UCSD-AML1 (cell line): ENCODE data around the gene DGLUCY.
A peak's percentile ranks its signal among the peaks of the same experiment; 100 is the strongest.
"Not testable (repeated sequence)": the region's sequence is repeated elsewhere in the genome, so short reads cannot be mapped to it uniquely, and the experiment has no call there.

Experiments used
- DNase-seq: peaks from one replicate; lab custom pipeline; 2025; ENCODE audit not compliant: unreplicated experiment; lab: John Stamatoyannopoulos, UW

The DGLUCY gene

GRCh38 chr14:91103116-91103515 lies 10.8 kb upstream of the DGLUCY start:
- DNase-seq, result no peak

DNA sequence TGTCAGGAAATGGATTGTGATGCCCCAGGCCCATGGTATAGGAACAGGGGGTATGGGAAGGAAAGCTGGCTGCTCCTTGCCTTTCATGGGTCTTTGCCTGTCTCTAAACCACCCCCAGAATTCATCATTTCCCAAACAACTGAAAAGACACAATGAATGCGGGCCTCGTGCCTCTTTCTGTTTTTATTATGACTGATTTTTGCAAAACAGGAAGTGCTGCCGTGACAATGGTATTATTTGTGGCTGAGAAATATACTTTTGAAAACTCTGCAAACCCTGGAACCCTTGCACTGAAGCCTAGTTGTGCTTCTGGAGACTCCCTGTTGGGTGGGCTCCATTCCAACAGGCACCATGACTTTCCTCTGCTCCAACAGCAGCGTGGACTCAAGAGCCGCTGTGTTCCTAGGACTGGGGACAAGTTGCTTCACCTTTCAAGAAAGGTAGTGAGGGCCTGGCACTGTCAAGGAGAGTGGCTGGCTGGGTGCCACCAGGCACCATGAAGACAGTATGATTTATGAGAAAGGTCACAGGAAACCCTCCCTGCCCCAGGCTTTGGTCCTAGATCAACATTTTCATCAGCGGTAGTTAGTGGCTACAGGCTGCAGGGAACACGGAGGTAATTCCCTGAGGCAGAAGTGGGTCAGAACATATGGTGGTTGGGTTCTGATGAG lies 4.8 kb upstream of the DGLUCY start:
- DNase-seq, result peak; percentile 41

DNA sequence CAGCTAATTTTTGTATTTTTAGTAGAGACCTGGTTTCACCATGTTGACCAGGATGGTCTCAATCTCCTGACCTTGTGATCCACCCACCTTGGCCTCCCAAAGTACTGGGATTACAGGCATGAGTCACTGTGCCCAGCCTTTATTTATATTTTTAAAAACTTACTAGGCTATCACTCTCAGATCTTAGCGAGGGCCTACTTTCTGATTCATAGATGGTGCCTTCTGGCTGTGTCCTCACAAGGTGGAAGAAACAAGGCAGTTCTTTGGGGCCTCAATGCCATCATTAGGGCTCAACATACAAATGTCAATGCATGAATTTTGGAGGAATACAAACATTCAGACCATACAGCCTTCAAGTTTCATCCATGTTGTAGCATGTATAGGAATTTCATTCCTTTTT lies 2.4 kb upstream of the DGLUCY start:
- DNase-seq, result no peak

- no peak for DNase-seq
Observed at GRCh38 chr14:91112194-91112593, 1.7 kb upstream of the DGLUCY start.

DNA sequence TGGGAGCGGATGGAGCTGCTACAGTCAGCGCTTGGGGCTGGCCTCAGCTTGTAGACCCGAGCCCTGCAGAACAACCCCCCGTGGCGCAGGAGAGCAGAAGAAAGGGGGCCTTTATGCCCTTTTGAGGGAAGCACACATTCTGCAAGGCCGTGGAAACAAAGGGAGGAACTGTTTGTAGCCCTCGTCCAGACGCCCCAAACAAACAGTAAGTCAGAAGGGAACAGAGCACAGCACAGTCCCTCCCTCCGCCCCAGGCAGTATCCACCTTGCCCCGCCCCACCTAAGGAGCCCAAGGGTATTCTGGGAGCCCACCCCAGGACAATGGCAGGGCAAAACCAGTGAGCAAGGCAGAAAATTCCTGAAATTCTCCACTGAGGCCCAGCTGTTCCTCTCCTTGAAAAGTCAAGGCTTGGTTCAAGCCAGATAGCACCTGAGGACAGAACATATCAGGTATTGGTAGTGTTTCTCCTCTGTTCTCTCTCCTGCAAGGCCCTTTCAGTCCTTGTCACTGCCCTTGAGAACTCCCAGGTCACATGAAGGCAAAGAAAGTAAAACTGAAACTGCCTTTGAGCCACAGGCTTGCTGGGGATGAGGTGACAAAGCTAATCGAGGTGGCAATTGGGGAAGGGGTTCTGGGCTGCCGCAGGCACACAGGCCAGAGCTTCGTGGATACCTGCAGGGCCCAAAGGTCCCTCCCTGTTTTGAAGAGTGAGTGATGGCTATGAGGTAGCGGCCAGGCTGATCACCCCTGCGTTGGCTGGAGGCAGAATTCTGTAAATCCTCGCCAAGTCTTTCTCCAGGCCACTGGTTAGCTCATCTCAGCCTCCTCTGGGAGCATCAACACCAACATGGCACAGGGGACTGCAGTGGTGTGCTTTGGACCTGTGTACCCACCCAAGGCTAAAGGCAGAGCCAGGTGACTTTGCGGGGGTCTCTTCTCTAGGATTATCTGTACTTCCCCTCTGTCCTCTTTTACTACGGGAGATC lies 499 bp downstream of the DGLUCY start:
- peak; percentile 85 for DNase-seq

DNA sequence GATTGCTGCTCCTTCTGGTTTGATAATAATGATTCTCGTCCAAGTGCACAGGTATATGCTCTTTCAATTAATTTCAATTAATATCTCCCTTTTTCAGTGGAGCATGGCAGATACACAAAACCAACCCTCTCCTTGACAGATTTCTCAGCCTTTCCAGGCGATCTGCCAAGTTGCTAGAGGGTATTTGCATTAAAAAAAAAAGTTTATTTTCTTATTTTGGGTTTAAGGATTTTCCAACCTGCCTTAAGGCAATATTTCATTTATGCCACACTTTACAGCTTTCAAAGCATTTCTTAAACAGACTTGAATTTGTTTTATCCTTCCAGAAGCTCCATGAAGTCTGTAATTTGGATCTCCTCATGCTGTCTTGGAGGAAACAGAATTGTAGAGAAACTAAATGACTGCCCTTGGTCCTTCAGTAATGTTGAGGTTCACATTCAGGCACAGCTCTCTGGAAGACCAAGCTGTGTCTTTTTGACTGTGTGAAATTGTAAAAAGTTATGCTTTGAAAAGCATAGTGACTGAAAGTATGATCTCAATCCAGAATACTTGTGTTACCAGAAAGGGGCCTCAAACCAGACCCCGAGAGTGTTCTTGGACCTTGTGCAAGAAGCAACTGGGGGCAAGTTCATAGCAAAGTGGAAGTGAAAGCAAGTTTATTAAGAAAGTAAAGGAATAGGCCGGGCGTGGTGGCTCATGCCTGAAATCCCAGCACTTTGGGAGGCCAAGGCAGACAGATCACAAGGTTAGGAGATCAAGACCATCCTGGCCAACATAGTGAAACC lies 2.3 kb downstream of the DGLUCY start:
- no peak for DNase-seq

- no peak for DNase-seq
Observed at GRCh38 chr14:91116913-91117588, 3.2 kb downstream of the DGLUCY start.

- no peak for DNase-seq
Observed at GRCh38 chr14:91117960-91118359, 4.1 kb downstream of the DGLUCY start.

- no peak for DNase-seq
Observed at GRCh38 chr14:91118511-91119068, 4.7 kb downstream of the DGLUCY start.

DNA sequence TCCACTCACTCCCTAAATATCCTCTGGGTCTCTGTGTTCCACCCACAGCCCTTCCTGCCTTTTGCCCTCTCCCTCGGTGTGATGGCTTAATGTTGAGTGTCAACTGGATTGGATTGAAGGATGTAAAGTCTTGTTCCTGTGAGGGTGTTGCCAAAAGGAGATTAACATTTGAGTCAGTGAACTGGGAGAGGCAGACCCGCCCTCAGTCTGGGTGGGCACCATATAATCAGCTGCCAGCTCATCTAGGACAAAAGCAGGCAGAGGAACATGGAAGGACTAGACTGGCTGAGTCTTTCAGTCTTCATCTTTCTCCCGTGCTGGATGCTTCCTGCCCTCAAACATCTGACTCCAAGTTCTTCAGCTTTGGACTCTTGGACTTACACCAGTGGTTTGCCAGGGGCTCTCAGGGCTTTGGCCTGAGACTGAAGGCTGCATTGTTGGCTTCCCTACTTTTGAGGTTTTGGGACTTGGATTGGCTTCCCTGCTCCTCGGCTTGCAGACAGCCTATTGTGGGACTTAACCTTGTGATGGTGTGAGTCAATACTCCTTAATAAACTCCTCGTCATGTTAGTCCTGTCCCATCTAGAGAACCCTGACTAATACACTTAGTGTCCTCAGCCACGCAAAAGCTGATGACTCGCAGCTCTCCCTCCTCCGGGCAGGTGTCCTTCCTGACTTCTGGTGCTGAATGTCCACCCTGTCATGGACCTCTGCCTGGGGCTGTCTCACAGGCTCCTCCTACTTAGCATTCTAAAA lies 5.9 kb downstream of the DGLUCY start:
- no peak for DNase-seq

DNA sequence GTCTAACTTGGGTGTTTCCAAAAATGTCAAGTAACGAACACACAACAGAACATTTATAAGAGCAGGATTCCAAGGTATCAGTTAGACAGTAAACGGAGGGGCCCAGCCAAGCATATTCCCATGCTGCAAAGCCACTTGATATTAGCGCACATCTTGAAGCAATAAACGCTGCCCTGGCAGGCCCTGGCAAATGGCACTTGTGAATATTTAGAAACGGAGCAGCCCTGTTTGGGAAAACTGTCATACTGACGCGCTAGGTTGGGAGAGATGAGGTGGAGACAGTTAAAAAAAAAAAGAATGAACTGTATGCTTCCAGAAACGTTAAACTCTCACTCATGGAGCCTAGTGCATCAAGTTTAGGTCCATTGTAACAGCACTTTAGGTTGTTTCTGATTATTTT lies 9.3 kb downstream of the DGLUCY start:
- DNase-seq, result no peak

- DNase-seq, result not testable (repeated sequence)
Observed at GRCh38 chr14:91124406-91125270, 10.8 kb downstream of the DGLUCY start.

- DNase-seq, result no peak
Observed at GRCh38 chr14:91125271-91125660, 11.4 kb downstream of the DGLUCY start.

DNA sequence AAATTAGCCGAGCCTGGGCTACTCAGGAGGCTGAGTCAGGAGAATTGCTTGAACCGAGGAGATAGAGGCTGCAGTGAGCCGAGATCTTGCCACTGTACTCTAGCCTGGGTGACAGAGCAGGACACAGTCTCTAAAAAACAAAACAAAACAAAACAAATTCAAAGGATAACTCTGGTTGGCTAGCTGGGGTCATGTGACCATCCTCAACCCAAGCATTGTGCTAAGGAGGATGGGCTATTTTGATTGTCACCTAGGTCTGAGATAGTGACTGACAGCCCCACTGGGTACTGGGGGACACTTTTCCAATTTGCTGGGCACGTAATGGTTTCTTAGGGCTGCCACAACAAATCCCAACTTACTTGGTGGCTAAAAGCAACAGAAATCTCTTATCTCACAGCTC lies 11.9 kb downstream of the DGLUCY start:
- no peak for DNase-seq

DNA sequence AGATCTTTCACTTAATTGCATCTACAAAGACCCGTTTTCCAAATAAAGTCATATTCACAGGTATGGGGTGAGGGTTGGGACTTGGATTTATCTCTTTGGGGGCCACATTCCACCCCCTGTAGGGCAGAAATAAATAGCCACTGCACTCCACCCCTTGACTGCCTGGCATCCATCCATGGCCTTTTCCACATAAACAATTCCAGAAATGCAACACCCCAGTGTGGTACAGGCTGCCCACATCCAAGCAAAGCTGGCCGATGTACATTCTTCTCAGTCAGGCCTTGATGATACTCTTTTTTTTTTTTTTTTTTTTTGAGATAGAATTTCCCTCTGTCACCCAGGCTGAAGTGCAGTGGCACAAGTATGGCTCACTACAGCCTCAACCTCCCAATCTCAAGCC lies 12.9 kb downstream of the DGLUCY start:
- DNase-seq, result no peak

GRCh38 chr14:91127401-91127801 lies 13.5 kb downstream of the DGLUCY start:
- DNase-seq, result no peak

DNA sequence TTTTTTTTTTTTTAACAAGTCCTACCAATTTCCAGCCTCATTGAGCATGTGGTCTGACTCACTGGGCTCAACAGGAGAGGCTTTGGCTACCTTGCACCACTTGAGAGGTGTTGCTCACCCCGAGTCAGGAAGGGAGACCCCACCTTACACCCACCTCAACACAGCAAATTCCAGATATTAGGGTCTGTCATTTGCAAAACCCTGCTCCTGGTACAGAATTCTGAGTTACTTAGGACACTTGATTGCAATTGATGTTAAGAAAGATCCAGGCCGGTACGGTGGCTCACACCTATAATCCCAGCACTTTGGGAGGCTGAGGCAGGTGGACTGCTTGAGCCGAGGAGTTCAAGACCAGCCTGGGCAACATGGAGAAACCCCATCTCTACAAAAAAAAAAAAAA lies 14.1 kb downstream of the DGLUCY start:
- no peak for DNase-seq

- DNase-seq, result no peak
Observed at GRCh38 chr14:91128699-91129098, 14.8 kb downstream of the DGLUCY start.

GRCh38 chr14:91129261-91129660 lies 15.4 kb downstream of the DGLUCY start:
- DNase-seq, result no peak
